Stimulated activated CD4-positive, alpha-beta T cell treated with anti-CD3 and anti-CD28 coated beads, Interleukin-1b, Interleukin-23, amount 100 ng/mL, for 24 hours (primary cell): ENCODE data around the gene FAM83D.
"Not testable (repeated sequence)": the region's sequence is repeated elsewhere in the genome, so short reads cannot be mapped to it uniquely, and the experiment has no call there.

Experiments
- DNase-seq, 4 experiments: peaks; one replicate each; pipeline ENCODE4 v3.0.0-alpha.2; 2020; ENCODE audit warnings: low read depth in 4 of 4, low spot score in 1 of 4

The FAM83D gene

GRCh38 chr20:38934530-38934929, 8.3 kb downstream of the FAM83D start:
- DNase-seq = no peak

GRCh38 chr20:38935285-38935684, 9.1 kb downstream of the FAM83D start:
- DNase-seq = no peak

GRCh38 chr20:38935967-38936407, 9.8 kb downstream of the FAM83D start:
- DNase-seq = no peak

- DNase-seq = no peak
Observed at GRCh38 chr20:38937000-38937399, 10.8 kb downstream of the FAM83D start.

GRCh38 chr20:38937978-38938473, 11.8 kb downstream of the FAM83D start:
- no peak for DNase-seq

GRCh38 chr20:38939686-38940085, 13.5 kb downstream of the FAM83D start:
- no peak for DNase-seq

GRCh38 chr20:38940644-38941043, 14.4 kb downstream of the FAM83D start:
- no peak for DNase-seq

GRCh38 chr20:38941726-38942389, 15.6 kb downstream of the FAM83D start:
- DNase-seq = no peak

GRCh38 chr20:38945012-38945411, 18.8 kb downstream of the FAM83D start:
- no peak for DNase-seq

- DNase-seq = no peak
Observed at GRCh38 chr20:38946836-38947235, 20.6 kb downstream of the FAM83D start.

- DNase-seq = no peak
Observed at GRCh38 chr20:38947931-38948362, 21.7 kb downstream of the FAM83D start.

- no peak for DNase-seq
Observed at GRCh38 chr20:38950254-38950653, 24.0 kb downstream of the FAM83D start.

GRCh38 chr20:38951611-38952010, 25.4 kb downstream of the FAM83D start:
- no peak for DNase-seq

GRCh38 chr20:38952153-38952552, 25.9 kb downstream of the FAM83D start:
- no peak for DNase-seq

- DNase-seq = no peak
Observed at GRCh38 chr20:38953630-38954340, 27.6 kb downstream of the FAM83D start.

- DNase-seq = no peak
Observed at GRCh38 chr20:38957235-38957876, 31.1 kb downstream of the FAM83D start.

- DNase-seq = no peak
Observed at GRCh38 chr20:38957915-38958485, 31.8 kb downstream of the FAM83D start.

GRCh38 chr20:38960187-38960687, 34.0 kb downstream of the FAM83D start:
- DNase-seq = not testable (repeated sequence)

GRCh38 chr20:38961530-38962043, 35.4 kb downstream of the FAM83D start:
- peak in 2 of 4 experiments; percentile 2 to 15 for DNase-seq

GRCh38 chr20:38962044-38962927, 36.1 kb downstream of the FAM83D start, which contains the start of gene DHX35:
DHX35 (plus strand) TSS chr20:38962344; CDS start chr20:38962368, 24 bp downstream.
- DNase-seq = peak; percentile 96 to 99 (median 98)
